ENCODE results near the gene SLC22A1.

DNA sequence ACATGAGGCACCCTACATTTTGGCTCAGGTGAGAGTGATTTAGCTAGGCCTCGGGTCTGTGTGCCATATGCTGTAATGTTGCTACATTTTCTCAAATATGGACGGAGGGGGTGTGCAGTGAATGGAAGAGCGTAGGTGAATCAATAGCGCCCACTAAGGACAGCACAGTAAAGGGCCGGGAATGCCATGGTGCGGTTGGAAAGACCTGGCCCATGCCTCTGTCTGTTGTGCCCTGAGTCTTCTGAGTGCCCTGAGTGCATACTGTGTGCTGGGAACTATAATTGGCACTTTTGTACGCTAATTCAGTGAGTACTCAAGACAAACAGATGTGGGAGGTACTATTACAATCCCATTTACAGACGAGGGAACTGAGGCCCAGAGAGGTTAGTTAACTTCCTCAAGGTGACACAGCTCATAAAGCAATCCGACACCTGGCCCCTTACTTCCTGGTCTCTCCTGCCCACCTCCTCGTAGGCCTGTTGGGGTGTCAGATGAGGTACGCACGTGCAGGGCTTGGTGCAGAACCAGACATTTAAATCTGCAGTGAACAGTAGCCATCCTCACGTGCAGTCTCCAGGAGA, 17.3 kb downstream of the SLC22A1 start:
- TF ChIP-seq, protein P1, sequence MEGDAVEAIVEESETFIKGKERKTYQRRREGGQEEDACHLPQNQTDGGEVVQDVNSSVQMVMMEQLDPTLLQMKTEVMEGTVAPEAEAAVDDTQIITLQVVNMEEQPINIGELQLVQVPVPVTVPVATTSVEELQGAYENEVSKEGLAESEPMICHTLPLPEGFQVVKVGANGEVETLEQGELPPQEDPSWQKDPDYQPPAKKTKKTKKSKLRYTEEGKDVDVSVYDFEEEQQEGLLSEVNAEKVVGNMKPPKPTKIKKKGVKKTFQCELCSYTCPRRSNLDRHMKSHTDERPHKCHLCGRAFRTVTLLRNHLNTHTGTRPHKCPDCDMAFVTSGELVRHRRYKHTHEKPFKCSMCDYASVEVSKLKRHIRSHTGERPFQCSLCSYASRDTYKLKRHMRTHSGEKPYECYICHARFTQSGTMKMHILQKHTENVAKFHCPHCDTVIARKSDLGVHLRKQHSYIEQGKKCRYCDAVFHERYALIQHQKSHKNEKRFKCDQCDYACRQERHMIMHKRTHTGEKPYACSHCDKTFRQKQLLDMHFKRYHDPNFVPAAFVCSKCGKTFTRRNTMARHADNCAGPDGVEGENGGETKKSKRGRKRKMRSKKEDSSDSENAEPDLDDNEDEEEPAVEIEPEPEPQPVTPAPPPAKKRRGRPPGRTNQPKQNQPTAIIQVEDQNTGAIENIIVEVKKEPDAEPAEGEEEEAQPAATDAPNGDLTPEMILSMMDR (IDR thresholded peaks at IDR 0.05; ENCODE audit: low read depth, low read length), result no peak
- no peak for TF ChIP-seq EZH2phosphoT487 (IDR thresholded peaks at IDR 0.05; ENCODE audit: low read depth)
